NCI-H128 (cell line): ENCODE results near the gene HERC3.

Experiments used
- DNase-seq: peaks from one replicate; lab custom pipeline; 2025; ENCODE audit not compliant: unreplicated experiment; lab: John Stamatoyannopoulos, UW

Gene HERC3

GRCh38 chr4:88659055-88659889, 67.0 kb downstream of the HERC3 start:
- DNase-seq = no peak

GRCh38 chr4:88659890-88660208, 67.6 kb downstream of the HERC3 start:
- DNase-seq = no peak

GRCh38 chr4:88660446-88661294, 68.4 kb downstream of the HERC3 start:
- no peak for DNase-seq

GRCh38 chr4:88661739-88662138, 69.5 kb downstream of the HERC3 start:
- DNase-seq = no peak

GRCh38 chr4:88672987-88673386, 80.7 kb downstream of the HERC3 start:
- no peak for DNase-seq

- no peak for DNase-seq
Measured at GRCh38 chr4:88673886-88674285, 81.6 kb downstream of the HERC3 start.

GRCh38 chr4:88674565-88674964, 82.3 kb downstream of the HERC3 start:
- no peak for DNase-seq

- DNase-seq = no peak
Measured at GRCh38 chr4:88674979-88675378, 82.7 kb downstream of the HERC3 start.

GRCh38 chr4:88675543-88675942, 83.3 kb downstream of the HERC3 start:
- no peak for DNase-seq

GRCh38 chr4:88681209-88681608, 88.9 kb downstream of the HERC3 start:
- no peak for DNase-seq

GRCh38 chr4:88690355-88690754, 98.1 kb downstream of the HERC3 start:
- DNase-seq = no peak

GRCh38 chr4:88693792-88694191, 101.5 kb downstream of the HERC3 start:
- no peak for DNase-seq

- DNase-seq = no peak
Measured at GRCh38 chr4:88696630-88697029, 104.3 kb downstream of the HERC3 start.

- no peak for DNase-seq
Measured at GRCh38 chr4:88697141-88697540, 104.9 kb downstream of the HERC3 start.

- DNase-seq = no peak
Measured at GRCh38 chr4:88697588-88698329, 105.5 kb downstream of the HERC3 start, which contains the start of gene NAP1L5. Gene NAP1L5 (minus strand): TSS chr4:88697829. CDS start chr4:88697754, 75 bp downstream.

- no peak for DNase-seq
Measured at GRCh38 chr4:88698519-88698918, 106.2 kb downstream of the HERC3 start.

GRCh38 chr4:88702782-88703181, 110.5 kb downstream of the HERC3 start:
- no peak for DNase-seq

- DNase-seq = no peak
Measured at GRCh38 chr4:88705223-88705622, 112.9 kb downstream of the HERC3 start.

- DNase-seq = no peak
Measured at GRCh38 chr4:88705805-88706492, 113.7 kb downstream of the HERC3 start.

- no peak for DNase-seq
Measured at GRCh38 chr4:88706574-88706973, 114.3 kb downstream of the HERC3 start.

- DNase-seq = no peak
Measured at GRCh38 chr4:88709989-88710388, 117.7 kb downstream of the HERC3 start.
